ENCODE data around the gene SETD7.

SETD7 gene

DNA sequence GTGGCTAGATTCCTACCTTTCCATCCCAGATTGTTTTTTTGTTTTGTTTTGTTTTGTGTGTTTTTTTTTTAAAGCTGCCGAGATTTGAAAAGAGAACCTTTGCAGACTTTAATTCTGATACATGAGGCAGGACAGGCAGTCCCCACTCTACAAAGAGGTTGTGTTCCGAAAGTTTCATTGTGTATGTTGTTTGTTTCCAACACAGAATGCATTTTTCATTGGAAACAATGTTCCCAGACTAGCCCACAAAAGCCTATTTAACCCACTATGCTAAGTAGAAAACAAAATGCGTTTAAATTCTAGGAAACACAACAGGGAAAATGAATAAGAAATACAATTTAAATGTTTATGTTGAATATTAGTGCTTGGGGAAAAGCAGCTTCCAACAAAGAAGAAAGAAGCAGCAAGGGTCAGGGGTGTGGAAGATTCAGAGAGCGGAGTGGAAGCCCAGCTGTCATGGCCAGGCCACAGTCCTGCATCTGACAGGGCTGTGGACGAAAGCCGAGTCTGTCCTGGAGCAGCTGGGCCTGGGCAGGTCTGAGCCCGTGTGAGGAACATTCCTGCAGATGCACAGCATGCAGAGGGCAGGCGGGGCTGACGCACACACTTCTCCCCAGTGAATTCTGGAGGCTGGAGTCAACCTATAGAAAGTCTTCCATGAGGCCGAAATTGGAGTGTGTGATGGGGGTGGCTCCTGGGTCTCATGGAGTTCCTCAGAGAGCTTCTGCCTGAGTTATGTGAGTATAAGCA is 12.4 kb upstream of the SETD7 start:
- DNase-seq, result no peak

DNA sequence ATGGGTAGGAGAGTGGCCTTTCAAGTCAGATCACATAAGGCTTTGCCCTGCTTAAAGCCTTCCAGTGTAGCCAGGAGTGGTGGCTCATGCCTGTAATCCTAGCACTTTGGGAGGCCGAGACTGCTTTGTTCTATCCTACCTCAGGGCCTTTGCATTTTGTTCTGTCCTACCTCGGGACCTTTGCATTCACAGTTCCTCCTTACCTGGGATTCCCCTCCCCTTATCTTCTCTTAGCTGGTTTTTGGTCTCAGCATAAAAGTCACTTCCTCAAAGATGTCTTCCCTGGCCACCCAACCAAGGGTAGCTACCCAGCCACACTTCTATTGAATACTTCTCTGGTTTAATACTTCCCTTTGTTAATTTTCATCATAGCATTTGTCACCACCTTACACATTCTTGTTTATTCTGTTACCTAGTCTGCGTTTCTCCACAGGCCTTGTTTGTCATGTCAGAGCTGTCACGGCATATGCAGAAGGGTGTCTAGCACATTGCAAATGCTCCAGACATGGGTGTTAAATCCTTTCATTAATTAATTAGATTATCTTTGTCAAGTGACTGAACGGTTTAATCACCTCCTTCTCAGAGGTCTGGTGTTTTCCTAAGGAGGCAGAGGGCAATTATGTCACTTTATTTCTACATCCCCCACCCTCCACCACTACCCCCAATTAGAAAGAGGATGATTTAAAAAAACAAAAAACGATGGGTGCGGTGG is 11.3 kb upstream of the SETD7 start:
- no peak for DNase-seq

DNA sequence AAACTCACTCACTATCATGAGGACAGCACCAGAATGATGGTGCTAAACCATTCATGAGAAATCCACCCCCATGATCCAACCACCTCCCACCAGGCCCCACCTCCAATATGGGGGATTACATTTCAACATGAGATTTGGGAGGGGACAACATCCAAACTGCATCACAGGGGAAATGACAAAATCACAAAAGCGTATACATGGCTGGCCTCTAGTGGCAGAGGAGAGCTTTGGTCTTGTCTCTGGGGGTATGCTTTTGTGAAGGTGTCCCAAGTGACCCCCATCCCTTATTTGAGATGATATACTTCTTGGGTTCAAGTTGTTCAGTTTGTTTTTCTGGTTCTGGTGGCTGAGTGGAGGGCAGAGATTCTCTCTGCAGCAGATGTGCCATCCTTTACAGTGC is 8.5 kb upstream of the SETD7 start:
- no peak for DNase-seq

DNA sequence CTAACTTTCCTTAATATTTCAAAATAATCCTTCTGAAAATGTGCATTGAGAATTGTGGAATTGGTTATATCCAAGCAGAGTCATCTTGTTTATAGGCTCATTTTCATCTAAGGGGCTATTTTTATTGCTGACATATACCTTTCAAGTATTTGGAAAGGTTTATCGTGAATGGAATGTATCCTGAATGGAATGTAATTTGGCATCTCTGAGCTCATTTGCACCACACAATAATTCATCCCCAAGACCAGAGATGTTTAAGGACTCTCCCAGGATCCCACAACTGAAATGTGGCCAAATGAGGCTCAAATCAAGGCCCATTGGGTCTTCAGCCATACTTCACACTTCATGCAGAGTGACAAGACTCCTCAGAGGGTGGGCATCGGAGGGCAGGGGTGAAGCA is 7.5 kb upstream of the SETD7 start:
- DNase-seq, result no peak

DNA sequence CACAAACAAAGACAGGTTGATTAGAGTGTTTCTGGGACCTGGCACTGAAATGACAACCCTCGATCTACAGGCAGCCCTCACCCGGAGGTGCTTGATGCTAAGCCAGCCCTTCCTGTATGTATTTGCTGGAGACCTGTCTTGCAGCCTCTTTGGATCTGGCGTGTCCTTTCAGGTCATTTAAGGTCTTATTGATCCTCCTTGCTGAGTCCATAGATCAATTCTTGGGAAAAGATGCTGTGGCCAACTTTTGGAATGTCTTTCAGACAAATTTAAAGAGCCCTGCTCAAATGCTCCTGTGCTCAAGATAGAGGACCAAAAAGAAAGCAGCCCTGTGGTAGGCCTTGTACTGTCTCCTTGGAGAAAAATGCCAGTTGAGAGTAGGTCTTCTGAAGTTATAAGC is 6.8 kb upstream of the SETD7 start:
- DNase-seq, result no peak

DNA sequence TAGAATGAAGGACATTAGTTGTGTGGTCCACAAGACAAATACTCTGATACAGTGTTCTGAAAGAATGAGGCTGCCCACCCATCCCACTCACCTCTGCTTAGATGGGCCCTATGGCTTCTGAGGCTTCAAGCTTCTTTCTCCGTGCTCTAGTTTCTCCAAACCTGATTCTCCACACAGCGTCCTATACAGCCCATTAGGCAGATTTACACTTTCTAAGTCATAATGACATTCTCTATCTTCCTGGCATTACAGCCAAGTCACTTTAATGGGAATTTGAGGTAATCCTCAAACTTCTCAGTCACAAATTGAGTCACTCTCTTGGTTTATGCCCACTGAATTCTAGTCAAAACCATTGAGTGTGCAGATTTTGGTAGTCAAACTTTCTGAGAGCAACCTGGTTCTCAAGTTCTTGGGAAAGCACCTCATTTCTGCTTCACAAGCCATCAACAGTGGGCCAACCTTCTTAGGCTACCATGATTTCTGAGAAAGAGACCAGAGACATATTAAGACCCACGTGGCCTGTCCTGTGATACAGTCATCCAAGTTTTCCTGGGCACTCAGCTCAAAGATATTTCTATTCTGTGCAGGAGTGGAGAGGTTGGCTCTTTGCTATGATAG is 6.2 kb upstream of the SETD7 start:
- DNase-seq, result no peak

DNA sequence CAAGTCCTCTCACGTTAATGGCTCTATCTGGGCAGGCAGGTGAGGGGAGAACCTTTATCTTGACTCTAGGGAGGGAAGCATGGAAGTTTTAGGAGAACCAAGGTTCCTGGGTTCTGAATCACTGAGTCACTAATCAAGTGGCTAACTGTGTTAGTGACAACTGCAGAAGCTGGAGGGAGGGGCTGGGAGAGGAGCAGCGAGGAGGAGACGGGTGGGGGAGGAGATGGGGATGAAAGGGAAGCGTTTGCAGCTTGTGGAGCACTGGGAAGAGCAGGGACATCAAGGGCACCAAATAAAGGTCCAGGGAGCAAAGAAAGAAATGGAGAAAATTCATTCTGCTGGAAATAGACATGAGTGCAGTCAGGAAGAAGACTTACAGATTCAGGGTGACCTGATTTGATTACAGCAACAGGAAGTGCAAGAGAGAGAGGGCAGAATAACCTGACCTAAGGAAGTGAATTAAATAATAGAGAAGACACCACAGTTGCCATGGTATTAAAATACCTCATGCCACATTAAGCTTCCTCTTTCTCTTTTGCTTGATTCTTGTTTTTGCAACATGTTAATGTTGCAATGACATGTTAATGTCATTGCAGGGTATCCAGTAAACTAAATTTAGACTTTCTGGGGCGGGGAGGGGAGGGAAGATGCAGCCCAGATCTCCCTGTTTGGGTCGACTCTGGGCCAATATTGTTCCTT is 4.5 kb upstream of the SETD7 start:
- DNase-seq, result no peak

DNA sequence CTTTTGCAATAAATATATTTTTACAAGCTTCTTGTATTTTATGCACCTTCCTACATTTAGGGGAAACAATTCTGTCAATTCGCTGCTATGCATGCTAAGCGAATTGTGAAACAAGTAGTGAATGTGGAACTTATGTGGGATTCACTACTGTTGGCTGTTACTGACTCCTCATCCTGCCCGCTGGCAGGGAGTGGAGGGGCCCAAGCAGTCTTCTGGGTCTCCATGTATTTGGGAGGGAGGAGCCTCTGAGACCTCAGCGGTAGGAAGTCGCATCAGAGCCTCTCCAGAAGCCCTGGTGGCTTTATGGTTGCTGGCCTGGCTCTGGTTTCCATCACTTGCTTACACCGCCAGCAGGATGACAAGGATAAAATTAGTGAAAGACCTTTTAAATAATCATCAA is 3.7 kb upstream of the SETD7 start:
- no peak for DNase-seq

DNA sequence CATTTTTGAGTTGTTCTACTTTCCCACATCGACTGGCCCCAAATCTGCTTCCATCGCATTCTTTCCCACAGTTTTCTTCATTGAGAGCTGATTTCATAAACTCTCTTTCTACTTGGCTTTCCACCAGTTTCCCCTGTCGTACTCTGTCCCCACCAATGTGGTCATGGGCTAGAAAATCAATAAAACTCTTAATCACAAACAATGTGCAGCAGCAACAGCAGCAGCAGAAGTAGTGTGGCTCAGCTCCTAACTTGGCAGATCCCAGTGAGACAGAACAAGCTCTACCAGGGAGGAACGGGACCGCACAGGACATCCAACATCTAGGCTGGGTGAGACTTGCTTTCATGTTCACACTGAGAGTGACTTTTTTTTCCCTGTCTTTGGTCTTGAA is 3.1 kb upstream of the SETD7 start:
- DNase-seq, result no peak

DNA sequence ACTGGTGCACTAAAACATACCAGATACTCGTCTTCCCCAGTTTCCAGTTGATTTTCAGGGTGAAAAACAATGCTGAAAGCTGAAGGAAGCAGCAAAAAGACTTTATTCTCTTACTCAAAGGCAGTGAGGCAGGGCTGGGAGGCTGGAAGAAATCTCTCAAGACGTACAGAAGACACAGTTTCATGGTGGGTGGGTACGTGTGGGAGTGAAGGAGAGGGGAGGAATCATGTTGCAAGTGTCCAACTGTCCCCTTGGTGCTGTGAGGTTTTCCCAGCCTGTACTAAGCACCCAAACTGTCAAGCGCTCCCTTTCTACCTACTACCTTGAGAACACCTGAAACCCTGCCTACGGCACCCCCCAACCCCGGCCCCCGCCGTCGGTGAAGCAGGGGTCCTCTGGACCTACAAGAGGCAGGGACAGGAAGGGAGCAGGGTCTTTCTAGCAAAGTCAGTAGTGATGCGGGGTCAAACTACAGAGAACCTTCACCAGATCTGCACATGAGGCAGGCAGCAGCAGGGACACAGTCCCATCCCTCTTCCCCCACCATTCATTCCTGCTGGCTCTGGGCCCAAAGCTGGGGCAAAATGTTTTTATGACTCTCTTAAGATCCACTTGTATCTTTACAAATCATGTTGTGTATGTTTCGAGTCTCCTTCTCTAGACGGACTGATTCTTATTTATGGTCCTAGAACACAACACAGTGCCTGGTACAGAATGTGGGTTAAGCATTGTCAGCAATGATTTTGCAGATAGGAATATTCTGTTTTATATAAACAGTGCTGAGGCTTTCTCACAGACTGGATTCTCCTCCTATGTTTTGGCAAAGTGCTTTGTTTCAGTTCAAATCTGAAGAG is 2.4 kb upstream of the SETD7 start:
- peak; percentile 8 for DNase-seq

DNA sequence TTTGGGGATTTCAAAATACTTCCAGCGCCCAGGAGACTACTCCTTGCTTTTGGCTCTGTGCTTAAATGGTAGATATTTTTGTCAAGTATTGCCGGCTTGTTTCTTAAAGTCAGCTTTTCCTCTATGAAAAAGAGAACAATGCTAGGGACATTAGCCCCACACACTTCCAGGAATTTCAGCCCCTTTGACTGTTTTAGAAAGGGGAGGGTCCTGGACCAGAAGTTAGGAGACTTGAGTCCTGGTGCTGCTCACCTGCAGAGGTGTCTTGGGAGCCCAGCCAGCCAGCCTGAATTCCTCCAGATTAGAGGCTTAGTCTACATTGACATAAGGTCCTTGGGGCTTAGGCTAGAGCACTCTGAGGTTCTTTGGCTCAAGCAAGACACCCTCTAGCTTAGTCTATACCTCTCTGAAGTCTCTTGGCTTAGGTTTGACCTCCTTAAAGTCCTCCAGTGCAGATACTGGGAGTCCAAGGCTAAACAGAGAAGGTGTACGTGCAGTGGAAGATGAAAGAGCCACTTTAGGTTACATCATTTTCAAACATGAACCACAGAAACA is 1.6 kb upstream of the SETD7 start:
- no peak for DNase-seq

DNA sequence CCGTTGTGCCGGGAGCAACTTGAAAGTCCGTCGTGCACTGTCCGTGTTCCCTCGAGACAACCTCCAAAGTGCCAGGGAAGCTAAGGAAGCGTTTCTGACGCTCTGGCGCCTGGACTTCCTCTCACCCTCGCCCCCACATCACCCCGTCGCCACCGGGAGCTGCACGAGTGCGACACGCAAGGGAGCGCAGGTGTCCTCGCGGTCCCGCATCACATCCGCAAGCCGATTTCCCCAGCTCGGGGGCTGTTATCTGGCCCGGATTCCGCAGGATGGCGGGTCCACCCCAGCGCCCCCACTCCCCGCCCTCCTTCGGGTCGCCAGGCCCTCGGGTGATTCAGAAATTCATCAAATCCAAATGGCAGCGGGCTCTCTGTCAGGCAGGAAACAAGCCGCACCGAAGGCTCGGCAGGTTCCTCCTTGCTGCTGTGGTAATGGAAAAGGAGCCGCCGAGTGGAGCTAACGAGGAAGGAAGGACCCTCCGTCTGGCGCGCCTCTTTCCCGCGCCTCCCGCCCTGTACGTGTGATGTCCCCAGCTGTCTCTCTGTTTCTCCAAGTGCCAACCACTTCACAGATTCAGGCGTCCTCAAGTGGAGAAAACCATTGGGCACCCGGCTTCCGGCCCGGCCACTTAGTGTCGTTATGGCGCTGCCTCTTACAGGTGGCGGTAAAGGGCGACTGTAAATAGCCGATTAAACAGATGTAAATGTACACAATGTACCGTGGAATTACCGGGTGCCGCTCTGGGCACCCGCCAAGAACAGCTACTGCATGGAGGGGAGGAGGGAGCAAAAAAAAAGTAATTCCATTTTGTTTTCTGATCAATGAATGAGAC is 921 bp upstream of the SETD7 start:
- peak; percentile 83 for DNase-seq

DNA sequence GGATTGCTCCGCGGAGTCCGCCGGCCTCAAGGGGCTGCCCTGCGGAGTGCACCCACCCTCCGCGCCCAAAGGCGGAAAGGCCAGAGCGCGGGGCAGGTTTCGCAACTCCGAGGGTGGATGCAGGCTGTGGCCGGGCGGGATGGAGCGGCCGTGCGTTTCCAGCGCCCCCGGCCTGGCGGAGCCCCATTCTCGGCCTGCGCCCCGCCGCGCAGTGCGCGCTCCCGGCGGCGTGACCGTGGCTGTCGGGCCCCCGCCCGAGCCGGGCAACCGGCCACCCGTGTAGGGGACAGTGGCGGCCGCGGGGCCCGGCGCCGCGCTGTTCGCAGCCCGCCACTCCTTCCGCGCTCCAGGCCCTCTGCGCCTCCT is 331 bp downstream of the SETD7 start:
- DNase-seq, result no peak

DNA sequence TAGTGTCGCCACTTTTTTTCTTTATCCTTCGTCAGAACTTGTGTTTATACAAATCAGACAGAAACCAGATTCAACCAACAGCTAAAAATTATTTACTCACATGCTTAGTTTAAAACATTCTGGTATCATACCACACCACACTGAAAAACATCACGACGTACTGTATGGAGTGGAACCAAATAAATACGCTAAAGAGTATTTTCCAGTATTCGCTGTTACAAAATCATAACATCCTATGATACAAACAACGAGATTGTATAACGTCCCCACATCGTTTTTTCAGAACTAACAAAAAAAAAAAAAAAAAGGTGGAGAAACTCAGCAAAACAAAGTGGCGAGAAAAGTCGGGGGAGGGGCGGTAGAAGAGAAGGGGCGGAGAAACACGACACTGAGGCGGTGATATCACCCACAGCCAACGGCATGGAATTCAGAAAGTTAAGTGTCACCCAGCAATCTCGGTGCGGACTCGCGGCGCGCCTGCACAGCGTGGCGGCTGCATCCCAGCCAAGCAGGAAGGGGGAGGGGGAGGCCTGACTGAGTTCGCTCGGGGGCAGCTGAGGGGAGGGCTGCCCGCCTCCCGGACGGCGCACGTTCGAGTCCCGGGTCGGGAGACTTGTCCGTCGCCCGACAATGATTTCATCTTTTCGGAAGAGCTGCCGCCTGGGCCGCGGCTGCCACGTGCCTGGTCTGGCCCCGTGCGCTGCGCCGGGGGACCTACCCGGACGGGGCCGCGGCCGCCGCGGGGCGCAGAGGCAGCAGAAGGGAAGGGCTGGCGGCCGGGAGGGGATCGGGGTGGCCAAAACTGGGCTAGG is 920 bp downstream of the SETD7 start:
- DNase-seq, result peak; percentile 78

DNA sequence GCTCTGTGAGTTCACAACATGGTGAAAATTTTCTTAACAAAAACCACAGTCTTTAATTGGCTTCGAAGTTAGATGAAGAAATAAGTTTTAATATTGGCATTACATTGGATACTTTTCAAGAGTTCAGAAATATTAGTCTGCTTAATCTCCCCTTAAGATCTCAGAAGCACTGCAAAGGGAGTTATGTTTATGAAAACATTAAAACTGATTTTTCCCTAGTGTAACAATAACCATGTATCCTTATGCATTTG is 1.5 kb downstream of the SETD7 start:
- no peak for DNase-seq

DNA sequence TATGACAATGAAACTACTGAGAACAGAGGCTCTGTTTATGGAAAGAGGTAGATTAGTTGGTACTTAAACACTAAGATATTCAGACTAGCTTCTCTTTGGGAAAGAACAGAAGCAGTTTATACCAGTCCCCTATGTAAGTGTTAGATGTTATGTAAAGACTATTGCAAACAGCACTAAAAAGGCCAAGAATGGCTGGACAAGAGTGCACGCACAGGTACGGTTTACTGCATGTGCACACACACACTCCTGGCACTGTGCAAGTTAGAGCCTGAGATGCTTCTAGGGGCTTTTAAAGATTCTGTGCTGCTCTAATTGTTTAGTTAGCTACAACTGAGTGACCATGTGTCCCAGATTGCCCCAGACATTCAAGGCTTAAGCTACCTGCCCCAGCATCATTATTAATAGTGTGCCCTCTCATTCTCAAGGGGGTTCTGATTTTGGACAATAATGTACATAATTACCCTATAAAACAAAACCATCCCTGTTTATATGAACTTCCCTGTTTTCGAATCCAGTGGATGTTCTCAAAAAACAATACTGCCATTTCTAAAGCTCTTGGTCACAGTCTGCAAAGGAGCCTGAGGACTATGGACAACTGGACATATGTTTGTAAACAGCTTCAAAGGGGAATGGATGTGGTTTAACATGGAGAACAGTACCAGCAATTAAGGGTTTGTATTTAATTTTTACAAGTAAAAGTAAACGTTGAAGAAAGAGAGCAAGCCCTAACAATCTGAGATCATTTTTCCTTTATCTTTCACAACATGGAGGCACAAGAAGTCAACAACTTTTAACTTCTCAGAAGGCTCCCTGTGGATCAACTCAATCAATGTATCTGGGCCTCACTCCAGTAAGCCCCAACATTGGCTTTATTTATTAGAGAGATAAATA is 2.0 kb downstream of the SETD7 start:
- no peak for DNase-seq

DNA sequence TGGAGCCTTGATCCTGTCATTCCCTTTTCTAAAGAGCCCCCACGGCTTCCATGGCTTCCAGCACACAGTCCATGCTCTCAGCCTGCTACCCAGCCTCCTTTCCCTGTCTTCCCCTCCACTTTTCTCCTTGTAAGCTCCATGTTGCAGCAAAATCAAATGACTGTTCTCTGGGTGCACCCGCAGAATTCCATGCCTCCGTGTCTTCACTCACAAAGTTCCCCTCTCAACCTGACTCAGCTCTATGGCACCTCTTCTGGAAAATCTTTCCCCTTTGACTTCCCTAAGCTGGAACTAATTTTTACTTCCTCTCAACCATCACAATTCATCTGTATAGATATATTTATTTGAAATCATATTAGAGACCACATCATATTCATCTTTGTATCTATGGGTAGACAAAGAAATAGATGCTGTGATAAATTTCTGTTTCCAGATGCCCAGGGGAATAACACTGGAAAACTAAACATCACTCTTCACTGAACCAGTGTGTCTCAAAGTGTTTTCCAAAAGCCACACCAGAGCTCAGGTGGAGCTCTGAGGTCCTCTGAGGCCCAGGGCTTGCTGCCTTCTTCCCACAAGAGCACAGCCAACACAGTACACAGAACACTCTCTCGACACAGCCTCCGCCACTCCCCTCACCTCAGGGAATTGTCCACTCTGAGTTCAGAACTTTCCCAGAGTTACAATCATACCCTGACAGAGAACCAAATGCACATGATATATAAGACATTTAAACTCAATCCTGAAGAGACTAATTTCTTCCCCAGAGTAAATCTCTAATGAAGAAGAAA is 3.3 kb downstream of the SETD7 start:
- no peak for DNase-seq

DNA sequence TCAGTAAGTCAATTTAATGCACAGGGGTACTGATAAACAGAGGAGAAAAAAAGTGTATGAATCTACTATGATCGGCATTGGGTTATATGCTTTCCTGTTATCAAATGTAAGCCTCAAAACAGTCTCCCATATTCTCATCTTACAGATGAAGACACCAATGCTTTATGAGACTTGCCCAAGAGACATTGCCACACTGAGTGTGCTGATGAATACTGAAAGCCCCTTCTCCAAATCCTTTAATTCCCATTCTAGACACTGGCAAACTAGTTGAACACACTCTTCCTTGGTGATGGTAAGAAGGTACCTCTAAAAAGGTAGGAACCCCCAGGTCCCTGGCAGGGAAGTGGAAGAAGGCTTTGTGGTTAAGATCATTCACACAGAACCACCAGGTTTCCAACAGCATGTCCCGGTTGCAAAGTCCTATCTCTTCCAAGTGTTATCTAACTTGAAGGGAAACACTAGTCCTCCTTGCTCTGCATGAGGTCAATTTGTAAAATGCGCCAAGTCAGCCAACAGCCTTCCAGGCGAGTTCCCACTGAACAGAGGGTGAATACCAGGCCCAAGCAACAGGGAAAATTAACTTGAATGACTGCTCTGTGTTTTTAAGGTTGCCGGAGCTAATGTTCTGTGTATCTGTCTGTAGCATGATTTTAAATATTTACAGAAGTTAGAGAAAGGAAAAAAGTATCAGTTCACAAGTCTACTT is 5.1 kb downstream of the SETD7 start:
- DNase-seq, result no peak

Measured in NCI-H510A treated with DMSO at 0.1 percent for 48 hours (cell line).